ENCODE measurements around the gene GALNT18.

The GALNT18 gene

GRCh38 chr11:11336664-11337063 lies 285.1 kb downstream of the GALNT18 start:
- no peak for DNase-seq

GRCh38 chr11:11335043-11335442 lies 286.8 kb downstream of the GALNT18 start:
- no peak for DNase-seq

- DNase-seq, result no peak
Observed at GRCh38 chr11:11334607-11335006, 287.2 kb downstream of the GALNT18 start.

GRCh38 chr11:11332141-11332710 lies 289.6 kb downstream of the GALNT18 start:
- no peak for DNase-seq

- DNase-seq, result no peak
Observed at GRCh38 chr11:11329062-11329806, 292.6 kb downstream of the GALNT18 start.

- DNase-seq, result no peak
Observed at GRCh38 chr11:11324090-11324489, 297.7 kb downstream of the GALNT18 start.

DNA sequence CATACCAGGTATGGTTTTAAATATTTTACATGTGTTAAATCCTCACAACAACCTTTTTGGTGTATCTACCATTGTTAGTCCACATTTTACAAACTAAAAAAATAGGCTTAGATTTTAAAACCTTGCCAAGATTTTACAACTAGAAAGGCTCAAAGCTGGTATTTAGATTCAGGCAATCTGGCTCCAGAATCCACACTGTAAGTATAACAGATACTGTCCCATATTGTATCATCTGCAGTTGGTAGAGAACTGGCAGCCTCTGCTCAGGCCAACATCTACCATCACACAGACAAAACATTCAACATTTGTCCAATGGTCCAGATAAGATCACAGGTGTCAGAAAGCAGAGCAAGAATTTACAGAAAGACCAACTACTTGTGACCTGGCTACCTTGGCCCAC lies 299.7 kb downstream of the GALNT18 start:
- no peak for DNase-seq

DNA sequence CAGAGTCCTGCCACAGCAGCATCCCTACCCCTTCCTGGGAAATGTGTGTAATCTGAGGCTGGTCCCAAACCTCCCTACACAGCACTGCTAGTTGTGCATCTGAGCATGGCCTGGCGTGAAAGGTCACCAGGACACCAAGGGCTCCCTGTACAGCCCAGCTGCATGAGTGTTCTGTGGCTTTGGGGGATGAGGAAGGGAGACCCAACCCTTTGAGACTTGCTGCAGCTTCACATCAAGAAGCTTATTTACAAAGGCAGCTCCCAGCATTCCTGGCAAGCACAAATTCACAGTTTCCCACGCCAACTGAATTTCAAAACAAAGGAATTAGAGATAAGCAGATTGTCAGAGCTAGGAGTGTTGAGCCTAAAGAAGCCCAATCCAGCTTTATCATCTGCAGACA lies 301.0 kb downstream of the GALNT18 start:
- DNase-seq, result no peak

DNA sequence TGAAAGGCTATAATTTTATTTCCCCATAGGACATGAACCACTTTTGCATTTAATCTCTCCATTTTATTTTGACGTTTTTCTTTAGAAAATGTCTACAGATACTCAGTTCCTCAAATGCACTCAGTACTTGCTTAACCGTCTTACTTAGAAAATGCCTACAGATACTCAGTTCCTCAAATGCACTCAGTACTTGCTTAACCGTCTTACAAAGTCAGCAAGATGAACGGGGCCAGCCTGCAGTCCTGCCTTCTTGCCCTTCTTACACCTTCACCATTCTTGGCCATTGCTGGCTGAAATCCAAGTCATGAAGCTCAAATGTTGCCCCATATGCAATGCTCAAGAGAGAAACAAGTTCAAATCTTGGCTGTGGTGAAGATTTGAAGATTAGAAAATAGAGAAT lies 302.8 kb downstream of the GALNT18 start:
- DNase-seq, result no peak

DNA sequence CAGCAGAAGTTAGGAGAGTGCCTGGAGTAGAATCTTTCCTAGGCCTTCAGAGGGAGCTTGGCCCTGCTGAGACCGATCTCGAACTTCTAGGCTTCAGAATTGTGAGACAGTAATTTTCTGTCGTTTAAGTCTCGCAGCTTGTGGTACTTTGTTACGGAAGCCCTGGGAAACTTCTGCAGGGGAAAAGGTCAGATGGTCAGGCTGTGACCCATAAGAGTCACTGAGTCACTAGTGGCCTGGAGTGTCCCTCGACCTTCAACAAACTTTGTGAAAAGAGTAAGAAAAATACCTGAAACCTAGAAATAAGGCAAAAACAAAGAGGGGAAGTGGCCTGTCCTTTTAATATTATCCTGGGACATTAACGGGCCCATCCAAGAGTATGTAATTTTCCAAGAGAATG lies 303.3 kb downstream of the GALNT18 start:
- no peak for DNase-seq

DNA sequence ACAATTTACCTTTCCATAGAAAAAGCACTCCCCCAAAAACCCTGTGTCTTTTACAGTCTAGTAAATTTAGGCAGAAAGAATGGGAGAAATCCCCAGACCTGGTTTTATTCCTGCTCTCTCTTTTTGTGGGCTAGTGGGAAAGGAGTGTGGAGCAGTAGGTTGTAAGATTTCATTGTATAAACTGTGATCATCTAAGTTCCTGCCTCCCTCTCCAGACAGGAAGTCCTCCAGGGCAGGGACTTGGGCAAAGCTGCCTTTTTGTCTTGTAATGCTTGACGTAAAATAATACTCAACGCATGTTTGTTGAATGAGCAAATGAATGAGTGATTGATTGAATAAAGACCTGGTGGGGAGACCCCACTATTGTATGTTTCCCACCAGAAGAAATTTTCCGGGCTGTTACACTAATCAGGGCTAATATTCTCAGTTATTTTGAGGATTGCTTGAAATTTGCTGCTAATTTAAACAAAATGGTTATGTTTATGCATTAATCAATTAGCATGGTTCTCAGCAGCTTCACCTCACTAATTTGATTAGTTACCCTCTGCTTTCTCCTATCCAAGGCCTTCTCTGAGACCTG lies 305.1 kb downstream of the GALNT18 start:
- DNase-seq, result no peak

GRCh38 chr11:11313902-11314692 lies 307.7 kb downstream of the GALNT18 start:
- DNase-seq, result no peak

GRCh38 chr11:11313426-11313825 lies 308.4 kb downstream of the GALNT18 start:
- peak; percentile 24 for DNase-seq

DNA sequence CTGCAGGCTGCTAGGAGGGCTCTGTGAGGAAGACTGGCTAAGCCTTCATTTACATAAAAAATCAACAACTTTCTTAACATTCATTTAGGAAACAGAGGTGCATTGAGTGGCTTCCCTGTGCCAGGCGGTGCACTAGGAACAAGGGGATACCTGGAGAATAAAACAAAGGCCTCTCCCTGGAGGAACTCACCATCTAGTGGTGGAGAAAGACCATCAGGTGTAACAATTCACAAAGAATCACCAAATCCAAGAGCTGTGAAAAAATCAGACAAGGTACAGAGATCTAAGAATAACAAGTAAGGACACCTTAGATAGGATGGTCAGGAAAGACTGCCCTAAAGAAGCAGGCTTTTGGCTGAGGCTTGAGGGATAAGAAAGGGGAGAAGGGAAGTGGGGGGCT lies 309.1 kb downstream of the GALNT18 start:
- no peak for DNase-seq

DNA sequence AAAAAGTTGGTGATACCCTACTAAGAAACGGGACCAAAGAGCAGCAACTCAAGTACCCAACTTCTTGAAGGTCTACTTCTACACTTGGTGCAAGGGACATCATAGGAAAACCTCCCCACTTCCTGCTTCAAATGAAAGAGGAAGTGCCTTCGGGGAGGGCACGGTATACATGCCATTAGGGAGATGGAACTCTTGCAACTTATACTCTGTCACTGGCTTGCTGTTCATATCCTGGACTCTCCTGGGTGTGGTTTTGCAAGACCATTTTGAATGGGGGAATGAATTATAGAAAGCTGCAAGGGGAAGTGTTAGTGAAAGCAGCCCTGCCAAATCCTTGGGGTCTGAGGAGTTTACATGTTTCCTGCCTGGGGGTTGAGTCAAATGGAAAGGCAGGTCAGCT lies 310.6 kb downstream of the GALNT18 start:
- no peak for DNase-seq

- DNase-seq, result no peak
Observed at GRCh38 chr11:11309906-11310305, 311.9 kb downstream of the GALNT18 start.

DNA sequence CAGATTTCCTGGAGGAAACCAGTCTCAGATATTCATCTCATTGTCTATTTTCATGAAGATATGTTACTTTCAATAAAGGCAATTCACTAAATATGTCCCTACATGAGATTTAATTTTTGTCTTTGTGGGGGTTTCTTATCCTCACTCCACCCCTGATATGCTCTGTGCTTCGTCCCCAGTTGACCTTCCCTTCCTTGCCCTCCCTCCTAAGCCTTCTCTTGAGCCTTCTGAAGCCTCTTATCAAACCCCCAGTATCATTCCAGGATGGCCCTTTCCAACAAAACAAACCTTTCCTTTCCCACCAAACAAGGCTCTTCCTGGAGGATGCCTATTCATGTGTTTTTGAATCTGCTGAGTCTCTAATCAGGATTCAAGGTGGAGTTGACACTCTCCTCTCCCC lies 313.6 kb downstream of the GALNT18 start:
- no peak for DNase-seq

- DNase-seq, result no peak
Observed at GRCh38 chr11:11306855-11307254, 314.9 kb downstream of the GALNT18 start.

DNA sequence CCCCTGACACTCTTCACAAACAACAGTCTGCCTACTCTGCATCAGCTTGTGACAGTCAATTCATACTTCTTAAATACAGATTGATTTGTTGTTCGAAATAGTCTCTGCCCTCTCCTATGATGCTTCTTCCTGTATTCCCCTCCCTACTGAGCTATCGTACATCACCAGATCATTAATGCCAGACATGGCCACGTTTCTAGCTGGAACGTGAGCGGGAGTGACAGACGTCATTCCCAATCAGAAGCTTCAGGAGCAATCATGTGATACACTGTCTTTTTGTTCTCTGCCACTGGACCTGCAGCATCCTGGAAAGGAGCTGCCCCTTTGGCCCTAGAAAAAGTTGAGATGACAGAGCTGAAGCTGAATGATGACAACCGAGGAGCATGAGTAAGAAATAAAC lies 317.3 kb downstream of the GALNT18 start:
- DNase-seq, result no peak

DNA sequence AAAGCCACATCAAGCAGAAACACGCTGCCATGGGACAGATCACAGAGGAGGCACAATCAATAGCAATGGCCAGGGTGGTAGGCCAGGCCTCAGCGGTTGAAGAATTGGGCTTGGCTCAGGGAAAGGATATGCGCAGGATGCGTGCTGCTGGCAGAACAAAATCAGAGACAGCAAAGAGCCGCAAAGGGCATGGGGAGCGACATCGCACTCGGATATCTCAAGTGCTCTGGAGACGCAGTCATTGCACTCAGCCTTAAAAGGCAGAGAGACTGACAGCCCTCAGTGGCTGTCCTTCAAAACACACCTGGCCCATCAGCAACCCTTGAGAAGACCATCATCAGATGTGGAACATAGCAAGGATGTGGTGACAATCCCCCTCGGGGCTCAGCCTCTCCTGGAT lies 319.2 kb downstream of the GALNT18 start:
- no peak for DNase-seq

- DNase-seq, result no peak
Observed at GRCh38 chr11:11301212-11301611, 320.6 kb downstream of the GALNT18 start.

DNA sequence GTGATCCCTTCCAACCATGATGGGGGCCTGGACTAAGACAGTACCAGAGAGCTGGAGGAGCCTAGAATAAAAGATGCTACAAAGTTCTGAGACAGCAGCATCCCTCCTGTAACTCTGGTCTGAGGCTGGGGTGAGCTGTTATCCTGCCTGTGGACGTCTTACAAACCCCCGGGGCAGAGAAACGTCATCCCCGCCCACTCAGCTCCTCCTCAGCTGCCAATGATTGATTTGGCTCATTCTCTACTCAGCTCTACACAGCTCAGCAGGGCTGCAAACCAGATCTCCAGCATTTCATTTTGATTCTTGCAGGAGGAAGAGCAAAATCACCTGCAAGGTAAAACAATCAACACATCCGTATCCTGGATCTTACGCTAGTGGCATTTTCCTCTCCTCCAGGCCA lies 324.2 kb downstream of the GALNT18 start:
- DNase-seq, result no peak

GRCh38 chr11:11296434-11296833 lies 325.4 kb downstream of the GALNT18 start:
- DNase-seq, result no peak

DNA sequence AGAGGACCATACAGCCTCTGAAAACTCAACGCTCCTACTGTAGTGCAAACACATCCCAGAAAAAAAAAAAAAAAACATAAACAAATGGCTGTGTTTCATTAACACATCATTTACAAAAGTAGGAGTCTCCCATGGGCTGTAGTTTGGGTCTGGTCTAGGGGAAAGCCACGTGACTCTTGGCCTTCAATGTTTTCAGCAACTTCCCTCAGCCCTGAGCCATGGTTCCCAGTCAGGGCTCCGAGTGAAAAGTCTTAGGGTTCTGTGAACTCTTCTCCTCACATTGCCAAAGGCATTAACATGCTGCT lies 327.3 kb downstream of the GALNT18 start:
- no peak for DNase-seq

All from kidney glomerular epithelial cell (primary cell).